LNCAP (cell line): Measurements from ENCODE around the gene ENAH.

Experiments used
- CTCF ChIP-seq: fragments of 450-650 bp; IDR thresholded peaks from 2 replicates; pipeline ENCODE4 v1.5.1; 2017; ENCODE audit warnings: mild to moderate bottlenecking

The ENAH gene

GRCh38 chr1:225469051-225469450 is 183.9 kb downstream of the ENAH start:
- TF ChIP-seq CTCF = no peak

GRCh38 chr1:225468270-225469020 is 184.5 kb downstream of the ENAH start:
- no peak for TF ChIP-seq CTCF

GRCh38 chr1:225467193-225468020 is 185.5 kb downstream of the ENAH start:
- no peak for TF ChIP-seq CTCF

GRCh38 chr1:225466848-225467192 is 186.1 kb downstream of the ENAH start:
- TF ChIP-seq CTCF = no peak

- no peak for TF ChIP-seq CTCF
These were observed 187.0 kb downstream of the ENAH start for GRCh38 chr1:225465793-225466517.

GRCh38 chr1:225464851-225465792 is 187.8 kb downstream of the ENAH start:
- no peak for TF ChIP-seq CTCF
